Gastrocnemius medialis (tissue), 4 donors: ENCODE measurements around the gene DEFB129. TPM values are rescaled to one million over a fixed set of nuclear protein-coding genes. Genes with fewer than 3 reads are reported as not detected.
"Not testable (repeated sequence)": the region's sequence is repeated elsewhere in the genome, so short reads cannot be mapped to it uniquely, and the experiment has no call there.

Experiments
- ATAC-seq, 2 donors: fragments of 150-250 bp; one replicate each; pipeline ENCODE4 v1.9.1; 2016
- DNase-seq, 2 donors: peaks; one replicate each; pipeline ENCODE4 v3.0.0-alpha.2; 2019
- H3K27ac ChIP-seq, 4 donors: fragments of 200-600 bp; sonication (generic); 1 replicate in 1 of 4; 2 replicates in 3 of 4; pipeline ENCODE4 v1.5.1; 2016 to 2018; ENCODE audit warnings: mild to moderate bottlenecking in 2 of 4, moderate library complexity in 1 of 4
- H3K27me3 ChIP-seq, 3 donors: fragments of 200-600 bp; sonication (generic) in 2 of 3; 1 replicate in 1 of 3; 2 replicates in 2 of 3; pipeline versions ENCODE4 v1.5.1 to v1.6.0; 2016 to 2019; ENCODE audit warnings: mild to moderate bottlenecking in 1 of 3, moderate library complexity in 1 of 3
- H3K36me3 ChIP-seq, 2 donors: fragments of 200-600 bp; sonication (generic) in 1 of 2; one replicate each; pipeline ENCODE4 v1.5.1; 2017 to 2018
- H3K4me1 ChIP-seq, 2 donors: fragments of 200-600 bp; sonication (generic) in 1 of 2; one replicate each; pipeline ENCODE4 v1.5.1; 2016 to 2017; ENCODE audit warnings: mild to moderate bottlenecking in 2 of 2
- H3K4me3 ChIP-seq, 4 donors: fragments of 200-600 bp; sonication (generic) in 3 of 4; 1 replicate in 1 of 4; 2 replicates in 3 of 4; pipeline ENCODE4 v1.5.1; 2016 to 2019; ENCODE audit warnings: mild to moderate bottlenecking in 2 of 4
- H3K9me3 ChIP-seq, 3 donors: fragments of 200-600 bp; sonication (generic) in 2 of 3; 1 replicate in 1 of 3; 2 replicates in 2 of 3; pipeline ENCODE4 v1.5.1; 2016 to 2019
- POLR2A ChIP-seq, 2 donors: fragments of 450-650 bp; IDR thresholded peaks; one replicate each; pipeline ENCODE4 v1.6.1; 2017; ENCODE audit warnings: antibody characterized with exemption in 2 of 2, mild to moderate bottlenecking in 2 of 2, moderate library complexity in 2 of 2
- in situ Hi-C, 4 donors: fragments of 200-750 bp; cut with MboI; loops; one replicate each; pipeline versions ENCODE4 v1.15.0 to v1.8.0; 2017; ENCODE audit warnings: low sequenced_read_pairs in 4 of 4
- intact Hi-C: fragments of 100-400 bp; cut with DNase I; formaldehyde crosslinking; loops from one replicate; pipeline ENCODE4 v1.15.1; 2023; ENCODE audit warnings: low total_unique reads
- total RNA-seq, 4 donors: library from RNA; depleted of rRNA; stranded (reverse); fragments of >200 nt; gene quantifications; one replicate each; pipeline versions ENCODE4 v1.1.0 to v1.2.3, GENCODE V29; 2016
- TF ChIP-seq, protein P1 (sequence below), 5 experiments: fragments of 450-650 bp in 3 of 5; fragments of 200-600 bp in 2 of 5; sonication (generic) in 2 of 5; IDR thresholded peaks in 4 of 5; conservative IDR thresholded peaks in 1 of 5; 1 replicate in 4 of 5; 2 replicates in 1 of 5; pipeline ENCODE4 v1.5.1; 2016 to 2019; ENCODE audit warnings: antibody characterized with exemption in 5 of 5, mild to moderate bottlenecking in 3 of 5, moderate library complexity in 3 of 5

DEFB129 gene
- total RNA-seq, 4 donors from 2014 or later: not detected

DNA sequence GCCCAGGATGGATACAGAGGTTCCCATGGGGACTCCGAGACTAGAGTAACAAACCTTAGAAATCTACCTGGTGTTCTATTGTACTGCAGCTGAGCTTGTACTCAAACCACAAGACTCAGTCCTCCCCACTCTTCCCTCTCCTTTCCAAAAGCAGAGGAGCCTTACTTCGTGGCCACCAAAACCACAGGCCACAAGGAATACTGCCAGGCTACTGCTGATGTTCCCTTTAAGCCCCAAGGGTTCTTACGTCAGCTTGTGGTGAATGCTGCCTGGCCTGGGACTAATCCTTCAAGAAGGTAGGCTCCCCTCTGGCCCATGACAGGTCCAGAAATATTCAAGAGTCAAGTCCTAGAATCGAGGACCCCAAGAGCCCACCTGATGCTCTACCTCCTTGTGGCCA is 27.1 kb upstream of the DEFB129 start:
- H3K9me3 ChIP-seq: no peaks in the 10 kb centered on the region
- no peak for TF ChIP-seq POLR2A (IDR thresholded peaks at IDR 0.05)
- TF ChIP-seq, protein P1, sequence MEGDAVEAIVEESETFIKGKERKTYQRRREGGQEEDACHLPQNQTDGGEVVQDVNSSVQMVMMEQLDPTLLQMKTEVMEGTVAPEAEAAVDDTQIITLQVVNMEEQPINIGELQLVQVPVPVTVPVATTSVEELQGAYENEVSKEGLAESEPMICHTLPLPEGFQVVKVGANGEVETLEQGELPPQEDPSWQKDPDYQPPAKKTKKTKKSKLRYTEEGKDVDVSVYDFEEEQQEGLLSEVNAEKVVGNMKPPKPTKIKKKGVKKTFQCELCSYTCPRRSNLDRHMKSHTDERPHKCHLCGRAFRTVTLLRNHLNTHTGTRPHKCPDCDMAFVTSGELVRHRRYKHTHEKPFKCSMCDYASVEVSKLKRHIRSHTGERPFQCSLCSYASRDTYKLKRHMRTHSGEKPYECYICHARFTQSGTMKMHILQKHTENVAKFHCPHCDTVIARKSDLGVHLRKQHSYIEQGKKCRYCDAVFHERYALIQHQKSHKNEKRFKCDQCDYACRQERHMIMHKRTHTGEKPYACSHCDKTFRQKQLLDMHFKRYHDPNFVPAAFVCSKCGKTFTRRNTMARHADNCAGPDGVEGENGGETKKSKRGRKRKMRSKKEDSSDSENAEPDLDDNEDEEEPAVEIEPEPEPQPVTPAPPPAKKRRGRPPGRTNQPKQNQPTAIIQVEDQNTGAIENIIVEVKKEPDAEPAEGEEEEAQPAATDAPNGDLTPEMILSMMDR (IDR thresholded peaks at IDR 0.05 in 4 of 5, conservative IDR thresholded peaks at IDR 0.05 in 1 of 5): no peak
- H3K27me3 ChIP-seq: peaks cover 0 to 3% (median 0%) of the 10 kb centered on the region in 3 donors
- H3K36me3 ChIP-seq: no peaks in the 10 kb centered on the region
- no peaks in the 10 kb centered on the region for H3K4me1 ChIP-seq
- DNase-seq (no peak), ATAC-seq (no peak)
- no peak overlapping the region for H3K4me3 ChIP-seq
- in situ Hi-C loops (loop anchor here in 1 of 4 donors (10.0 kb wide), 2 partner anchors 65 to 135 kb away; no protein-coding TSS in a partner anchor), intact Hi-C loops (no loop called here)
- H3K27ac ChIP-seq: no peak overlapping the region

DNA sequence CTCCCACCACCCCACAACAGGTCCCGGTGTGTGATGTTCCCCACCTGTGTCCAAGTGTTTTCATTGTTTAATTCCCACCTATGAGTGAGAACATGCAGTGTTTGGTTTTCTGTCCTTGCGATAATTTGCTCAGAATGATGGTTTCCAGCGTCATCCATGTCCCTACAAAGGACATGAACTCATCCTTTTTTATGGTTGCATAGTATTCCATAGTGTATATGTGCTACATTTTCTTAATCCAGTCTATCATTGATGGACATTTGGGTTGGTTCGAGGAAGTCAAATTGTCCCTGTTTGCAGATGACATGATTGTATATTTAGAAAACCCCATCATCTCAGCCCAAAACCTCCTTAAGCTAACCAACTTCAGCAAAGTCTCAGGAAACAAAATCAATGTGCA is 23.4 kb upstream of the DEFB129 start:
- in situ Hi-C loops: loop anchor here in 1 of 4 donors (10.0 kb wide), 2 partner anchors 61 to 131 kb away; no protein-coding TSS in a partner anchor
- H3K36me3 ChIP-seq, H3K27me3 ChIP-seq, intact Hi-C loops, H3K9me3 ChIP-seq, DNase-seq, ATAC-seq, H3K4me1 ChIP-seq, H3K4me3 ChIP-seq, H3K27ac ChIP-seq: not testable (repeated sequence)

DNA sequence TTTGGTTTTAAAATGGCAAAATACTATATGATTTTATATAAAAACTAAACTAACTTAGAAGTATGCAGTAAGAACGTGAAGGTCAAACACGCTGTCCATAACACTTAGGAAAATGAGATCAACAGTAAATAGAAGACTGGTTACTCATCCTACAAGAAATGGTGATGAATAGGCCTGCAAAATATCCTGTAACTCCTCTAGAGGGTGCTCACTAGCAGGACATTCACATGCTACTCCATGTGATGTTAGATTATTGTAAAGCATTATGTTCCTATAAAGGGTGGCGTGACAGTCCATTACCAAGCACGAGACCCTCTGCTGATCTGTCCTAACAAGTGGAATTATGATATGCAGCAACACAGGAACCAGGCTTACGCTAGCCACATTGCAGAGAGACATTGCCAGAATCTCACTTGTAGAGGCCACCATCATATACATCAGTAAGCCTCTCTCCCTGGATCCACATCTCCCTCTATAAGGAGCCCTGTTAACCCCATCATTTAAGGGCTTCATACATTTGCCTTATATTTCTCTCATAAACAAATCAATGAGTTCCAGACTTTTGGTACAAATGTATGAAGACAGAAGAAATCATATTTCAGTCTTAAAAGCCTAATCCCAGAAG is 18.0 kb upstream of the DEFB129 start:
- ATAC-seq (peak in 1 of 2 donors; percentile 66), DNase-seq (no peak)
- no peak overlapping the region for H3K4me3 ChIP-seq
- no peak overlapping the region for H3K27ac ChIP-seq
- TF ChIP-seq, protein P1 (IDR thresholded peaks at IDR 0.05 in 4 of 5, conservative IDR thresholded peaks at IDR 0.05 in 1 of 5): peak in 2 of 5 experiments; percentile 22 to 35
- TF ChIP-seq POLR2A (IDR thresholded peaks at IDR 0.05): no peak
- no peaks in the 10 kb centered on the region for H3K27me3 ChIP-seq
- in situ Hi-C loops: loop anchor here in 1 of 4 donors (10.0 kb wide), 2 partner anchors 56 to 126 kb away; no protein-coding TSS in a partner anchor
- intact Hi-C loops: loop anchor here (5.0 kb wide), 1 partner anchor 118 kb away; the partner anchor contains the start of gene SOX12
- H3K36me3 ChIP-seq: no peaks in the 10 kb centered on the region
- no peaks in the 10 kb centered on the region for H3K9me3 ChIP-seq
- H3K4me1 ChIP-seq: no peaks in the 10 kb centered on the region

DNA sequence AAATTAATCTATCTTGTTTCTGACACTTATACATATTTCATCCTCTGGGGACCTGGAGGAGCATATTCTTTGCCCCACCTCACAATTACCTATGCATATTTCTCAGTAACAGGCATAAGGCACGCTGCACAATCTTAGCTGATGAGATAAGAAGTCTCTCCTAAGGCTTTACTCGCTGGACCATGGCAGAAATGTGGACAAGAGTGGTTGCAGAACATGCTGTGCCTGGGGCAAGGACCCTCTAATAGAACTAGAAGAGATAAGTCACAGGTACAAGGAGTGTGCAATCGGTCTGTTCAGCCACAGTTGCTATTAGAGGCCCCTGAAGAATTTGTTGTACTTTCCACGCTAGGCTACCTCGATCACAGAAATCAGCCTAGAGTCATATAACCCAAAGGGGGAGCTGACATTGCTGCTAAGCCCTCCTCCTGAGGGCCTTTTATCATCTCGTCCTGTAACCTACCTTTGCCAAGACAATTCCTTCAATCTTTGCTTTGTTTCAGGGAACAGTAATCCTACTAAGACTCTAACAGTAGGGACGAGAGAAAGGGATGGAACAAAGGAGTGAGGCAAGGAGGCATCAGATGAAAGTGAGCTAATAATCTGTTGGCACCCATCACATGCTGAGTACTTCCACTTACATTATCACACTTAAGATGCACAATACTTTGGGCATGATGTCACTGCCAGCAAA is 16.1 kb upstream of the DEFB129 start:
- intact Hi-C loops (no loop called here), in situ Hi-C loops (no loop called here)
- H3K27ac ChIP-seq: no peak overlapping the region
- TF ChIP-seq, protein P1 (IDR thresholded peaks at IDR 0.05 in 4 of 5, conservative IDR thresholded peaks at IDR 0.05 in 1 of 5): no peak
- TF ChIP-seq POLR2A (IDR thresholded peaks at IDR 0.05): no peak
- no peaks in the 10 kb centered on the region for H3K36me3 ChIP-seq
- no peaks in the 10 kb centered on the region for H3K27me3 ChIP-seq
- DNase-seq (no peak), ATAC-seq (no peak)
- no peaks in the 10 kb centered on the region for H3K4me1 ChIP-seq
- no peak overlapping the region for H3K4me3 ChIP-seq
- no peaks in the 10 kb centered on the region for H3K9me3 ChIP-seq

DNA sequence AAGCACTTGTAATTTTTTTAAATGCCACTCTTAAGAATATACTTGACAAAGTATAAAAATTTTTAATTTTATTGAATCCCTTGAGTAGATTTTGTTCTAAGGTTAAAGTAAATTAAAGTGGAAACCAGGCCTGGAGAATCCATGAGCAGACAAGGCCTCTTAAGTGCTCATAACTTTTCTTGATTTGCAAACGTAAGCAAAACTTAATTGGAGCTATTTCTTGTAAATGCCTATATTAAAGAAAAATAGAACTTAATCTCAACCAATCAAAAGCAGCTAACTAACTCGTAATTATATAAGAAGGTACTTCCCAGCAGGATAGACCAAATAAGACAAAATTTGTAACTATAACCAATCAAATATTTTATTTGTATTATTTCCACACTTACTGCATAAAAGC is 12.7 kb upstream of the DEFB129 start:
- Histone ChIP-seq H3K27me3 (peaks cover 0 to 4% (median 0%) of the 10 kb centered on the region in 3 donors), H3K4me3 (no peak overlapping the region), H3K27ac (no peak overlapping the region), H3K36me3 (no peaks in the 10 kb centered on the region), H3K9me3 (no peaks in the 10 kb centered on the region), H3K4me1 (no peaks in the 10 kb centered on the region)
- ATAC-seq (no peak), DNase-seq (no peak)
- TF ChIP-seq POLR2A (IDR thresholded peaks at IDR 0.05): no peak
- TF ChIP-seq, protein P1 (IDR thresholded peaks at IDR 0.05 in 4 of 5, conservative IDR thresholded peaks at IDR 0.05 in 1 of 5): no peak
- intact Hi-C loops: no loop called here
- in situ Hi-C loops: no loop called here
